Caco-2 (cell line): Measurements from ENCODE around the gene LRRIQ3. TPM values are rescaled to one million over a fixed set of nuclear protein-coding genes. Genes with fewer than 3 reads are reported as not detected.

Source experiments
- BruUV-seq: library from RNA; stranded (reverse); fragments of 400-500 nt; replicated peaks from 2 replicates; lab custom pipeline; 2021; lab: Mats Ljungman, UMichigan
- CTCF ChIA-PET: fragments of 300-600 bp; sonication (Branson Sonifier 250); formaldehyde crosslinking; loops from one replicate; lab custom pipeline; 2022; ENCODE audit warnings: antibody characterized with exemption; lab: Charles Lee
- POLR2A ChIA-PET: fragments of 300-600 bp; sonication (Branson Sonifier 250); formaldehyde crosslinking; loops from one replicate; lab custom pipeline; 2022; ENCODE audit warnings: antibody characterized with exemption; lab: Charles Lee
- DNase-seq, 2 experiments: peaks; one replicate each; pipeline versions ENCODE4 v3.0.0 to v3.0.0-alpha.2; 2020 to 2022
- H3K27me3 ChIP-seq: replicated peaks from 2 replicates; pipeline ENCODE4 v1.6.0; 2011; ENCODE audit warnings: low read length; ENCODE audit not compliant: control insufficient read depth, insufficient read depth
- H3K36me3 ChIP-seq: 2 replicates; pipeline ENCODE4 v1.5.1; 2011; ENCODE audit warnings: low read length; ENCODE audit not compliant: control insufficient read depth, insufficient read depth
- H3K4me1 ChIP-seq: fragments of 250-450 bp; sonication (Bioruptor Pico); 2 replicates; pipeline ENCODE4 v1.5.1; 2020; ENCODE audit warnings: mild to moderate bottlenecking
- H3K4me3 ChIP-seq: 2 replicates; pipeline ENCODE4 v1.5.1; 2011; ENCODE audit warnings: low read depth, mild to moderate bottlenecking, control low read depth, low read length
- H3K9me3 ChIP-seq: fragments of 250-450 bp; sonication (Bioruptor Pico); 2 replicates; pipeline ENCODE4 v1.5.1; 2020; ENCODE audit warnings: mild to moderate bottlenecking, moderate library complexity
- H3K27ac Mint-ChIP-seq: one replicate; pipeline ENCODE4 v1.8.0; 2022; ENCODE audit warnings: mixed read lengths; ENCODE audit not compliant: unreplicated experiment
- H3K27me3 Mint-ChIP-seq: one replicate; pipeline ENCODE4 v1.8.0; 2022; ENCODE audit warnings: mixed read lengths; ENCODE audit not compliant: insufficient read depth, unreplicated experiment
- H3K36me3 Mint-ChIP-seq: one replicate; pipeline ENCODE4 v1.8.0; 2022; ENCODE audit warnings: mild to moderate bottlenecking, mixed read lengths; ENCODE audit not compliant: insufficient read depth, unreplicated experiment
- H3K4me1 Mint-ChIP-seq: one replicate; pipeline ENCODE4 v1.8.0; 2022; ENCODE audit warnings: low read depth, mixed read lengths; ENCODE audit not compliant: unreplicated experiment
- H3K4me3 Mint-ChIP-seq: one replicate; pipeline ENCODE4 v1.8.0; 2022; ENCODE audit warnings: mild to moderate bottlenecking, moderate library complexity, mixed read lengths; ENCODE audit not compliant: unreplicated experiment
- H3K9me3 Mint-ChIP-seq: one replicate; pipeline ENCODE4 v1.8.0; 2022; ENCODE audit warnings: mixed read lengths; ENCODE audit not compliant: unreplicated experiment
- CTCF ChIP-seq, 2 experiments: fragments of 200-600 bp in 1 of 2; IDR thresholded peaks; 1 replicate in 1 of 2; 2 replicates in 1 of 2; pipeline versions ENCODE4 v1.5.1 to v1.8.0; 2011 to 2022; ENCODE audit warnings: antibody characterized with exemption in 1 of 2, control low read depth in 1 of 2, inconsistent platforms in 1 of 2, low read depth in 1 of 2, low read length in 1 of 2, mild to moderate bottlenecking in 1 of 2, moderate library complexity in 1 of 2; ENCODE audit not compliant: insufficient read depth in 1 of 2, severe bottlenecking in 1 of 2, unreplicated experiment in 1 of 2
- intact Hi-C: fragments of 100-400 bp; cut with micrococcal nuclease; formaldehyde crosslinking; loops from one replicate; pipeline ENCODE4 v1.10.0; 2022; ENCODE audit not compliant: unreplicated experiment
- total RNA-seq: library from RNA; stranded (reverse); gene quantifications from 2 replicates; pipeline ENCODE4 v1.2.3, GENCODE V29; 2022

LRRIQ3 gene
- total RNA-seq, 1 experiment from 2014 or later = 0.23 TPM

DNA sequence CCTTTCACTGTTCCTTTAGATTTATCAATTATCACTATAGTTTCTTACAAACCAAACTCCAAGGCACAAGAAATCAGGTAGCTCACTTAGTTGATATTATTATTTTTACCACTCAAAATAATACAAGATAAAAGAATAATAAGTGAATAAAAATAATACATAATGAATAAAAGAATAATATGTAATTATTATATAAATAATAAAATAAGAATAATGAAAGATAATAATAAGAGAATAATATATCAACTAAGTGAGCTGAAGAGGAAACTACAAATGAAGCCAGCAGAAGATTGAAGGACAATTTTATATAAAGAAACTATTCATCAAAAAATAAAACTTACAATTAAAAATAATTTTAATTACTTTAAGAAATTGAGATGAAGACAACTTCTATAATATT, 90.6 kb downstream of the LRRIQ3 start:
- Mint-ChIP-seq H3K9me3 (no peaks in the 10 kb centered on the region), H3K4me1 (no peaks in the 10 kb centered on the region), H3K27ac (no peak overlapping the region), H3K4me3 (no peak overlapping the region), H3K36me3 (no peaks in the 10 kb centered on the region), H3K27me3 (no peaks in the 10 kb centered on the region)
- POLR2A ChIA-PET = no interaction called here
- intact Hi-C loops = no loop called here
- DNase-seq = no peak
- H3K27me3 ChIP-seq = no peaks in the 10 kb centered on the region
- no peaks in the 10 kb centered on the region for H3K9me3 ChIP-seq
- no peaks in the 10 kb centered on the region for H3K36me3 ChIP-seq
- H3K4me3 ChIP-seq = no peak overlapping the region
- no TSS peak for BruUV-seq
- H3K4me1 ChIP-seq = no peaks in the 10 kb centered on the region
- no peak for TF ChIP-seq CTCF (IDR thresholded peaks at IDR 0.05; ENCODE audit: insufficient read depth in 1 of 2, low read depth in 1 of 2, low read length in 1 of 2, severe bottlenecking in 1 of 2, unreplicated experiment in 1 of 2)
- CTCF ChIA-PET = no interaction called here

DNA sequence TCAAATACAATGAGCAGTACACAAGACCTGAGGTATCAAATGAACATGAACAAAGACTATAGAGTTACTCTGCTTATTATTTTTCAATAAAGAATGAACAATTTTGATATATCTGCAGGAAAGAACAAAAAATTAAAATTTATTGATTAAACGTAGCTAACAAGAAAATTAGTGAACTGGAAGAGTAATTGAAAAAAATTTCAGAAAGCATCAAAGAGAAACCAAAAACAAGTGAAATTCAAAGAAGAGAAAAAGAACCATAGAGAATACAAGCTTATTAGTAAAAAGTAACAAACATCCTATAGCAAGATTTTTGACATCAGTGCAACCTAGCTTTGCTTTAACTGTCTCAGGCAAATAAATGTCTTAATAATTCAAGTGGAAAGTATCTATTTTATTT, 106.6 kb downstream of the LRRIQ3 start:
- Mint-ChIP-seq H3K27ac (no peak overlapping the region), H3K36me3 (peaks cover 6% of the 10 kb centered on the region), H3K4me1 (no peaks in the 10 kb centered on the region), H3K27me3 (no peaks in the 10 kb centered on the region), H3K9me3 (no peaks in the 10 kb centered on the region), H3K4me3 (no peak overlapping the region)
- Histone ChIP-seq H3K27me3 (no peaks in the 10 kb centered on the region), H3K36me3 (no peaks in the 10 kb centered on the region), H3K4me1 (no peaks in the 10 kb centered on the region), H3K4me3 (no peak overlapping the region), H3K9me3 (no peaks in the 10 kb centered on the region)
- TF ChIP-seq CTCF (IDR thresholded peaks at IDR 0.05; ENCODE audit: insufficient read depth in 1 of 2, low read depth in 1 of 2, low read length in 1 of 2, severe bottlenecking in 1 of 2, unreplicated experiment in 1 of 2) = no peak
- ChIA-PET CTCF (no interaction called here), POLR2A (no interaction called here)
- intact Hi-C loops = no loop called here
- BruUV-seq = no TSS peak
- no peak for DNase-seq

DNA sequence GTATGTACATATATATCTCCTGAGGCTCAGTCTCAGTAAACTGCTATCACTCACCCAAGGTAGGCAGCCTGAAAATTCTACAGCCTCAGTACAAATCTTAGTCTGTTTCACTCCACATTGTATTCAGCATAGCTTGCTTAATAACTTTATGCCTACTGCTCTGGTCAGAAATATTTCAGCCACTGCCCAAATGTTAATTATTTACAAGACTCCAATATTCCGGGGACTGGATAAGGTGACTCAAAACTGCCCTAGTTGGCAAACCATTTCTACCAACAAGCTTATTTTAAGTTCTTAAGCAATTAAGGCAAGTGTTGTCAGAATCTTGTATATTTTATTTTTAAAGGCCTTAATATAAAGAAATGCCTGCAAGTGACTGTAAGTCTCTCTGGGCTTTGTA, 114.8 kb downstream of the LRRIQ3 start:
- no peak for DNase-seq
- no peaks in the 10 kb centered on the region for H3K9me3 Mint-ChIP-seq
- H3K9me3 ChIP-seq = no peaks in the 10 kb centered on the region
- ChIA-PET CTCF (no interaction called here), POLR2A (no interaction called here)
- no peaks in the 10 kb centered on the region for H3K4me1 ChIP-seq
- H3K36me3 ChIP-seq = no peaks in the 10 kb centered on the region
- no peak overlapping the region for H3K4me3 Mint-ChIP-seq
- TF ChIP-seq CTCF (IDR thresholded peaks at IDR 0.05; ENCODE audit: insufficient read depth in 1 of 2, low read depth in 1 of 2, low read length in 1 of 2, severe bottlenecking in 1 of 2, unreplicated experiment in 1 of 2) = no peak
- intact Hi-C loops = no loop called here
- H3K36me3 Mint-ChIP-seq = no peaks in the 10 kb centered on the region
- H3K27me3 ChIP-seq = no peaks in the 10 kb centered on the region
- no TSS peak for BruUV-seq
- no peaks in the 10 kb centered on the region for H3K4me1 Mint-ChIP-seq
- no peak overlapping the region for H3K27ac Mint-ChIP-seq
- H3K4me3 ChIP-seq = no peak overlapping the region
- H3K27me3 Mint-ChIP-seq = no peaks in the 10 kb centered on the region
